ENCODE results near the gene APP.
"Not testable (repeated sequence)": the region's sequence is repeated elsewhere in the genome, so short reads cannot be mapped to it uniquely, and the experiment has no call there.

Gene APP

GRCh38 chr21:26085127-26085526 lies 85.4 kb downstream of the APP start:
- H3K4me1 ChIP-seq (ENCODE audit: control insufficient read depth, insufficient read depth, low read length): no peaks in the 10 kb centered on the region
- no peak overlapping the region for H3K9ac ChIP-seq (ENCODE audit: low read length in 2 of 2)
- H3K27me3 ChIP-seq (ENCODE audit: control insufficient read depth in 1 of 2, insufficient read depth in 2 of 2, low read length in 2 of 2): no peaks in the 10 kb centered on the region
- H3K9me3 ChIP-seq (ENCODE audit: control insufficient read depth in 2 of 2, low read length in 2 of 2): no peaks in the 10 kb centered on the region
- peaks cover 0 to 6% of the 10 kb centered on the region in 2 donors for H3K36me3 ChIP-seq (ENCODE audit: control insufficient read depth in 2 of 2, insufficient read depth in 2 of 2, low read length in 2 of 2)
- H3K27ac ChIP-seq (ENCODE audit: low read length): no peak overlapping the region
- H3K4me3 ChIP-seq (ENCODE audit: low read length in 2 of 2): no peak overlapping the region

- H3K4me3 ChIP-seq (ENCODE audit: low read length in 2 of 2): no peak overlapping the region
- H3K9me3 ChIP-seq (ENCODE audit: control insufficient read depth in 2 of 2, low read length in 2 of 2): no peaks in the 10 kb centered on the region
- H3K36me3 ChIP-seq (ENCODE audit: control insufficient read depth in 2 of 2, insufficient read depth in 2 of 2, low read length in 2 of 2): no peaks in the 10 kb centered on the region
- no peaks in the 10 kb centered on the region for H3K27me3 ChIP-seq (ENCODE audit: control insufficient read depth in 1 of 2, insufficient read depth in 2 of 2, low read length in 2 of 2)
- no peak overlapping the region for H3K27ac ChIP-seq (ENCODE audit: low read length)
- H3K9ac ChIP-seq (ENCODE audit: low read length in 2 of 2): no peak overlapping the region
- no peaks in the 10 kb centered on the region for H3K4me1 ChIP-seq (ENCODE audit: control insufficient read depth, insufficient read depth, low read length)
Observed at GRCh38 chr21:26082549-26082948, 88.0 kb downstream of the APP start.

GRCh38 chr21:26081175-26081760 lies 89.3 kb downstream of the APP start:
- H3K27me3 ChIP-seq (ENCODE audit: control insufficient read depth in 1 of 2, insufficient read depth in 2 of 2, low read length in 2 of 2); H3K36me3 ChIP-seq (ENCODE audit: control insufficient read depth in 2 of 2, insufficient read depth in 2 of 2, low read length in 2 of 2); H3K4me3 ChIP-seq (ENCODE audit: low read length in 2 of 2); H3K27ac ChIP-seq (ENCODE audit: low read length); H3K4me1 ChIP-seq (ENCODE audit: control insufficient read depth, insufficient read depth, low read length); H3K9ac ChIP-seq (ENCODE audit: low read length in 2 of 2); H3K9me3 ChIP-seq (ENCODE audit: control insufficient read depth in 2 of 2, low read length in 2 of 2): not testable (repeated sequence)

GRCh38 chr21:26080211-26080610 lies 90.4 kb downstream of the APP start:
- Histone ChIP-seq H3K27me3 (ENCODE audit: control insufficient read depth in 1 of 2, insufficient read depth in 2 of 2, low read length in 2 of 2) (no peaks in the 10 kb centered on the region), H3K27ac (ENCODE audit: low read length) (no peak overlapping the region), H3K4me1 (ENCODE audit: control insufficient read depth, insufficient read depth, low read length) (no peaks in the 10 kb centered on the region), H3K36me3 (ENCODE audit: control insufficient read depth in 2 of 2, insufficient read depth in 2 of 2, low read length in 2 of 2) (no peaks in the 10 kb centered on the region), H3K9me3 (ENCODE audit: control insufficient read depth in 2 of 2, low read length in 2 of 2) (no peaks in the 10 kb centered on the region), H3K9ac (ENCODE audit: low read length in 2 of 2) (no peak overlapping the region), H3K4me3 (ENCODE audit: low read length in 2 of 2) (no peak overlapping the region)

GRCh38 chr21:26079366-26079765 lies 91.2 kb downstream of the APP start:
- H3K27ac ChIP-seq (ENCODE audit: low read length): no peak overlapping the region
- no peak overlapping the region for H3K9ac ChIP-seq (ENCODE audit: low read length in 2 of 2)
- no peaks in the 10 kb centered on the region for H3K36me3 ChIP-seq (ENCODE audit: control insufficient read depth in 2 of 2, insufficient read depth in 2 of 2, low read length in 2 of 2)
- H3K9me3 ChIP-seq (ENCODE audit: control insufficient read depth in 2 of 2, low read length in 2 of 2): no peaks in the 10 kb centered on the region
- H3K4me3 ChIP-seq (ENCODE audit: low read length in 2 of 2): no peak overlapping the region
- H3K27me3 ChIP-seq (ENCODE audit: control insufficient read depth in 1 of 2, insufficient read depth in 2 of 2, low read length in 2 of 2): no peaks in the 10 kb centered on the region
- no peaks in the 10 kb centered on the region for H3K4me1 ChIP-seq (ENCODE audit: control insufficient read depth, insufficient read depth, low read length)

GRCh38 chr21:26077521-26077920 lies 93.0 kb downstream of the APP start:
- Histone ChIP-seq H3K9ac (ENCODE audit: low read length in 2 of 2) (no peak overlapping the region), H3K9me3 (ENCODE audit: control insufficient read depth in 2 of 2, low read length in 2 of 2) (no peaks in the 10 kb centered on the region), H3K36me3 (ENCODE audit: control insufficient read depth in 2 of 2, insufficient read depth in 2 of 2, low read length in 2 of 2) (no peaks in the 10 kb centered on the region), H3K27ac (ENCODE audit: low read length) (no peak overlapping the region), H3K4me3 (ENCODE audit: low read length in 2 of 2) (no peak overlapping the region), H3K4me1 (ENCODE audit: control insufficient read depth, insufficient read depth, low read length) (no peaks in the 10 kb centered on the region), H3K27me3 (ENCODE audit: control insufficient read depth in 1 of 2, insufficient read depth in 2 of 2, low read length in 2 of 2) (no peaks in the 10 kb centered on the region)

- no peak overlapping the region for H3K9ac ChIP-seq (ENCODE audit: low read length in 2 of 2)
- H3K27ac ChIP-seq (ENCODE audit: low read length): no peak overlapping the region
- H3K36me3 ChIP-seq (ENCODE audit: control insufficient read depth in 2 of 2, insufficient read depth in 2 of 2, low read length in 2 of 2): no peaks in the 10 kb centered on the region
- H3K4me3 ChIP-seq (ENCODE audit: low read length in 2 of 2): no peak overlapping the region
- no peaks in the 10 kb centered on the region for H3K27me3 ChIP-seq (ENCODE audit: control insufficient read depth in 1 of 2, insufficient read depth in 2 of 2, low read length in 2 of 2)
- H3K4me1 ChIP-seq (ENCODE audit: control insufficient read depth, insufficient read depth, low read length): peaks cover 3% of the 10 kb centered on the region
- no peaks in the 10 kb centered on the region for H3K9me3 ChIP-seq (ENCODE audit: control insufficient read depth in 2 of 2, low read length in 2 of 2)
Observed at GRCh38 chr21:26072666-26073615, 97.6 kb downstream of the APP start.

GRCh38 chr21:26070822-26071425 lies 99.6 kb downstream of the APP start:
- Histone ChIP-seq H3K36me3 (ENCODE audit: control insufficient read depth in 2 of 2, insufficient read depth in 2 of 2, low read length in 2 of 2) (no peaks in the 10 kb centered on the region), H3K4me3 (ENCODE audit: low read length in 2 of 2) (peak overlapping the region; percentile 27 to 30), H3K27ac (ENCODE audit: low read length) (no peak overlapping the region), H3K9me3 (ENCODE audit: control insufficient read depth in 2 of 2, low read length in 2 of 2) (no peaks in the 10 kb centered on the region), H3K9ac (ENCODE audit: low read length in 2 of 2) (no peak overlapping the region), H3K4me1 (ENCODE audit: control insufficient read depth, insufficient read depth, low read length) (peaks cover 3% of the 10 kb centered on the region), H3K27me3 (ENCODE audit: control insufficient read depth in 1 of 2, insufficient read depth in 2 of 2, low read length in 2 of 2) (no peaks in the 10 kb centered on the region)

- Histone ChIP-seq H3K4me1 (ENCODE audit: control insufficient read depth, insufficient read depth, low read length) (peaks cover 3% of the 10 kb centered on the region), H3K9ac (ENCODE audit: low read length in 2 of 2) (no peak overlapping the region)
Observed at GRCh38 chr21:26070121-26070520, 100.4 kb downstream of the APP start.

GRCh38 chr21:26068776-26069175 lies 101.8 kb downstream of the APP start:
- Histone ChIP-seq H3K36me3 (ENCODE audit: control insufficient read depth in 2 of 2, insufficient read depth in 2 of 2, low read length in 2 of 2) (no peaks in the 10 kb centered on the region), H3K4me3 (ENCODE audit: low read length in 2 of 2) (no peak overlapping the region), H3K27me3 (ENCODE audit: control insufficient read depth in 1 of 2, insufficient read depth in 2 of 2, low read length in 2 of 2) (no peaks in the 10 kb centered on the region), H3K27ac (ENCODE audit: low read length) (no peak overlapping the region), H3K4me1 (ENCODE audit: control insufficient read depth, insufficient read depth, low read length) (peaks cover 3% of the 10 kb centered on the region), H3K9ac (ENCODE audit: low read length in 2 of 2) (no peak overlapping the region), H3K9me3 (ENCODE audit: control insufficient read depth in 2 of 2, low read length in 2 of 2) (no peaks in the 10 kb centered on the region)

More at GRCh38 chr21:26070121-26070520, 100.4 kb downstream of the APP start:
- Histone ChIP-seq H3K9me3 (ENCODE audit: control insufficient read depth in 2 of 2, low read length in 2 of 2) (no peaks in the 10 kb centered on the region), H3K27me3 (ENCODE audit: control insufficient read depth in 1 of 2, insufficient read depth in 2 of 2, low read length in 2 of 2) (no peaks in the 10 kb centered on the region), H3K27ac (ENCODE audit: low read length) (no peak overlapping the region), H3K4me3 (ENCODE audit: low read length in 2 of 2) (no peak overlapping the region), H3K36me3 (ENCODE audit: control insufficient read depth in 2 of 2, insufficient read depth in 2 of 2, low read length in 2 of 2) (no peaks in the 10 kb centered on the region)
